GM10248 (cell line): ENCODE results near the gene PCDH1.

ENCODE experiments used
- CTCF ChIA-PET: fragments of 300-600 bp; sonication (Branson Sonifier 250); formaldehyde crosslinking; extraction: SDS; loops from one replicate; lab custom pipeline; 2021; ENCODE audit warnings: antibody characterized with exemption; lab: Yijun Ruan, JAX
- POLR2A ChIA-PET: fragments of 350-650 bp; sonication (Branson Sonifier 250); formaldehyde crosslinking; extraction: SDS; loops from one replicate; lab custom pipeline; 2020; ENCODE audit warnings: antibody characterized with exemption; lab: Yijun Ruan, JAX
- DNase-seq: peaks from one replicate; pipeline ENCODE4 v3.0.0; 2012; ENCODE audit errors: extremely low spot score
- TF ChIP-seq, protein P1 (sequence below): IDR thresholded peaks from 2 replicates; pipeline ENCODE4 v1.5.1; 2012; ENCODE audit warnings: mild to moderate bottlenecking, low read depth; ENCODE audit errors: extremely low read depth, missing control alignments, control extremely low read depth

PCDH1 gene

GRCh38 chr5:141867139-141867538, 11.1 kb downstream of the PCDH1 start:
- no peak for DNase-seq
- TF ChIP-seq, protein P1, sequence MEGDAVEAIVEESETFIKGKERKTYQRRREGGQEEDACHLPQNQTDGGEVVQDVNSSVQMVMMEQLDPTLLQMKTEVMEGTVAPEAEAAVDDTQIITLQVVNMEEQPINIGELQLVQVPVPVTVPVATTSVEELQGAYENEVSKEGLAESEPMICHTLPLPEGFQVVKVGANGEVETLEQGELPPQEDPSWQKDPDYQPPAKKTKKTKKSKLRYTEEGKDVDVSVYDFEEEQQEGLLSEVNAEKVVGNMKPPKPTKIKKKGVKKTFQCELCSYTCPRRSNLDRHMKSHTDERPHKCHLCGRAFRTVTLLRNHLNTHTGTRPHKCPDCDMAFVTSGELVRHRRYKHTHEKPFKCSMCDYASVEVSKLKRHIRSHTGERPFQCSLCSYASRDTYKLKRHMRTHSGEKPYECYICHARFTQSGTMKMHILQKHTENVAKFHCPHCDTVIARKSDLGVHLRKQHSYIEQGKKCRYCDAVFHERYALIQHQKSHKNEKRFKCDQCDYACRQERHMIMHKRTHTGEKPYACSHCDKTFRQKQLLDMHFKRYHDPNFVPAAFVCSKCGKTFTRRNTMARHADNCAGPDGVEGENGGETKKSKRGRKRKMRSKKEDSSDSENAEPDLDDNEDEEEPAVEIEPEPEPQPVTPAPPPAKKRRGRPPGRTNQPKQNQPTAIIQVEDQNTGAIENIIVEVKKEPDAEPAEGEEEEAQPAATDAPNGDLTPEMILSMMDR = no peak
- ChIA-PET POLR2A (no interaction called here), CTCF (interaction anchor here (1.1 to 4.4 kb wide), 2 partner anchors 10 to 11 kb away, joined by 3 to 23 read pairs; partner anchors contain the start of gene PCDH1)

- no peak for DNase-seq
- CTCF ChIA-PET = interaction anchor here (4.4 kb wide), 1 partner anchor 12 kb away, joined by 23 read pairs; the partner anchor contains the start of gene PCDH1
- POLR2A ChIA-PET = no interaction called here
- TF ChIP-seq, protein P1 = no peak
These were observed 12.1 kb downstream of the PCDH1 start for GRCh38 chr5:141866096-141866495.

DNA sequence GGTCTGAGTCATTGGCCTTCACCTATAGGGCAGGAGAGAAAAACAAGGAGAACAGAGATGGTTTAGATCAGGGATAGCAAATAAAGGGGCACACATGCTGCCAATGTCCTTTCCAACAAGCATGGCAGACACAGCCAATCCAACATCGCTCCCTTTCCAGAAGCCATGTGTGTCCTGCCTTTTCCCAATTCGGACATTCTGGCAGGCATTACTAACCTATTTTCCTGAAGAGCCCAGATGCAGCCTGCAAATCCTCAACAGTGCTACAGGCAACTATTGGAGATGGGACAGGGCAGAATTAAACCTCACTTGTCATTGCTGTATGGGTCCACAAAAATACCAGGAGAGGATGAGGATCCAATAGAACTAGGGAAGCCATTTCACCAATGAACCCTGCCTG, 12.8 kb downstream of the PCDH1 start:
- TF ChIP-seq, protein P1 = no peak
- no peak for DNase-seq
- POLR2A ChIA-PET = no interaction called here
- CTCF ChIA-PET = no interaction called here

DNA sequence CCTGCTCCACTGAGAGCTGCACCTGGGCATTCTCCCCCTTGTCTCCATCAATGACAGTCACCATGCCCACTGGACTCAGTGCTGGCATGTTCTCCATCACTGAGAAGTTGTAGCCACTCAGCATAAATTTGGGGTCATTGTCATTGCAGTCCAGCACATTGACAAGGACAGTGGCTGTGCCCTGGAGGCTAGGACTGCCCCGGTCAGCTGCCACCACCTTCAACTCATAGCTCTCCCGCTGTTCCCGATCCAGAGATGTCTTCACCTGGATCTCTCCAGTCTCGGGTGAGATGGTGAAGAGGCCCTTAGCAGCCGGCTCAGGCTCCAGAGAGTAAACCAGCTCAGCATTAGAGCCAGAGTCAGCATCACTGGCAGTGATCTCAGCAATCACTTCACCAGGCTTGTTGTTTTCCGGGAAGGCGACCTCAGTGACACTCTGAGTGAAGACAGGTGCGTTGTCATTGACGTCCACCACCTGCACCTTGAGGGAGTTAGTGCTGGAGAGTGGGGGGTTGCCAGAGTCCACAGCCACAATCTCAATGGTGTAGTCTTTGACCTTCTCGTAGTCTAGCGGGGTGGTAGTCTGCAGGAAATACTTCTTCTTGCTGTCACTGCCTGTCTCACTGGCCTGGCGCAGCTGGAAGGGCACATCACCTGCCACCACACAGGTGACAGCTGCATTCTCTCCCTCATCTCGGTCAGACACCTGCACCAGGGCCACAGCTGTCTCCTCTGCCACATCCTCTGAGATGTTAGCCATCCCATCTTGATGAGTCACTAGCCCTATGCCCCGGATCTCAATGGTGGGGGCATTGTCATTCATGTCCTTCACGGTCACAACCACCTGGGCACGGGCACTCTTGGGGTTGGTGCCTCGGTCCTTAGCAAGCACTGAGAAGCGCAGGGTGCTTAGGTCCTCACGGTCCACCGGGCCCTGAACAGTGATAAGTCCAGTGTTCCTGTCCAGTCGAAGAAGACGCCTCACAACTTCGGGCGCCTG, 13.5 kb downstream of the PCDH1 start:
- TF ChIP-seq, protein P1 = no peak
- no peak for DNase-seq
- CTCF ChIA-PET = interaction anchor here (0.8 to 1.1 kb wide), 4 partner anchors 14 to 173 kb away, joined by 3 read pairs; partner anchors contain the start of gene PCDH1
- POLR2A ChIA-PET = no interaction called here

- TF ChIP-seq, protein P1 = no peak
- DNase-seq = no peak
- CTCF ChIA-PET = interaction anchor here (1.1 kb wide), 2 partner anchors 16 to 49 kb away, joined by 3 read pairs; no protein-coding TSS in a partner anchor
- POLR2A ChIA-PET = no interaction called here
These were observed 14.5 kb downstream of the PCDH1 start for GRCh38 chr5:141863569-141864178.

- CTCF ChIA-PET = no interaction called here
- POLR2A ChIA-PET = no interaction called here
- TF ChIP-seq, protein P1 = no peak
- no peak for DNase-seq
These were observed 15.2 kb downstream of the PCDH1 start for GRCh38 chr5:141862936-141863543.
